BLaER1 treated with 17β-estradiol and CSF1 and Interleukin-3, amounts not matched to agents 10 nM and 100 nM (cell line): ENCODE measurements around the gene PIMREG.

Experiments used
- H3K27ac ChIP-seq, 11 experiments: shearing (Covaris generic); formaldehyde crosslinking; 2 replicates each; pipeline ENCODE4 v1.8.1; 2022
- H3K27me3 ChIP-seq, 11 experiments: shearing (Covaris generic); formaldehyde crosslinking; 2 replicates each; pipeline ENCODE4 v1.8.1; 2022
- H3K36me3 ChIP-seq, 11 experiments: shearing (Covaris generic); formaldehyde crosslinking; 2 replicates each; pipeline ENCODE4 v1.8.1; 2022
- H3K4me1 ChIP-seq, 10 experiments: shearing (Covaris generic); formaldehyde crosslinking; 2 replicates each; pipeline ENCODE4 v1.8.1; 2022
- H3K4me2 ChIP-seq, 11 experiments: shearing (Covaris generic); formaldehyde crosslinking; 2 replicates each; pipeline ENCODE4 v1.8.1; 2022
- H3K4me3 ChIP-seq, 10 experiments: shearing (Covaris generic); formaldehyde crosslinking; 2 replicates each; pipeline ENCODE4 v1.8.1; 2022
- H3K9ac ChIP-seq, 11 experiments: shearing (Covaris generic); formaldehyde crosslinking; 2 replicates each; pipeline ENCODE4 v1.8.1; 2022
- H3K9me3 ChIP-seq, 11 experiments: shearing (Covaris generic); formaldehyde crosslinking; replicated peaks in 1 of 11; 2 replicates each; pipeline ENCODE4 v1.8.1; 2022
- H4K20me1 ChIP-seq, 11 experiments: shearing (Covaris generic); formaldehyde crosslinking; 2 replicates each; pipeline ENCODE4 v1.8.1; 2022
- Cebpa-rat ChIP-seq, 11 experiments: shearing (Covaris generic); IDR thresholded peaks; 2 replicates each; pipeline ENCODE4 v1.8.1; 2022

Gene PIMREG

DNA sequence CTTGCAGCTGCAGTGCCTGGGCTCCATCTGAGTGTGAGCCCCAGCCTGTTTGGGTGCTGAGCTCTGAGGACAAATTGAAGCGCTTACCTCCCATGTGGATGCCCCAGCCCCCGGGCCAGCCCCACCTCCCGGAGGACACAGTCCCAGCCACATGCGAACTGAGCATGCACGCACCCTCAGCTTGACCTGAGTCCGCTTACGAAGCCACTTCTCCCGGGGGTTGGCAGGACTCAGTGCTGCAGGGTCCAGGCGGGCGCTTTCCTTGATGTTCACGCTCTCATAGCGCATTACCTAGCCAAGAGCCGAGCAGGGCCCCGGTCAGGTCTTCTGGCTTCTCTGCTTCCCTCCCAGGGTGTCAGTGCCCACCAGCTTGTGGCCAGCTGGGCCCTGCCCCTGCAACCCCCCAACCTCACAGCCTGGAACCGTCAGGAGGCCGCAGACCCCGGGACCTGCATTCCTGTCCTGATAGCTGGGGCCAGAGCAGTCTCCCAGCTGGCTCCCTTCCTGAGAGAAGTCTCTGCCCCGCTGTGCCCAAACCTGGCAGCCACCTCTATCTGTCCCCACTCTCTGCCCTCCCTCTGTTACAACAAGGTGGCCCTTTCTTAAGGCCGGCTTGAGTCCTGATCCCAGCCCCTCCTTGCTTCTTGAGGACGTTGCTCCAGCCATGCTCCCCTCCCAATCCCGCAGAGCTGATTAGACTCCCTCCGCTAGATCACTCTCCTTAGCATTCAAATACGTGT lies 24.0 kb downstream of the PIMREG start:
- no peak overlapping the region for H3K4me3 ChIP-seq
- H3K9me3 ChIP-seq: peaks cover 0 to 4% (median 0%) of the 10 kb centered on the region in 11 experiments; a peak in 2 of 22 replicates
- H3K4me1 ChIP-seq: peaks cover 17 to 37% (median 26%) of the 10 kb centered on the region in 10 experiments
- no peak overlapping the region for H3K4me2 ChIP-seq
- H3K9ac ChIP-seq: no peak overlapping the region
- no peaks in the 10 kb centered on the region for H3K27me3 ChIP-seq
- H4K20me1 ChIP-seq: peaks cover 0 to 9% (median 0%) of the 10 kb centered on the region in 11 experiments; a peak in 1 of 22 replicates
- H3K27ac ChIP-seq: no peak overlapping the region
- no peak for TF ChIP-seq Cebpa-rat (IDR thresholded peaks at IDR 0.05)
- no peaks in the 10 kb centered on the region for H3K36me3 ChIP-seq

DNA sequence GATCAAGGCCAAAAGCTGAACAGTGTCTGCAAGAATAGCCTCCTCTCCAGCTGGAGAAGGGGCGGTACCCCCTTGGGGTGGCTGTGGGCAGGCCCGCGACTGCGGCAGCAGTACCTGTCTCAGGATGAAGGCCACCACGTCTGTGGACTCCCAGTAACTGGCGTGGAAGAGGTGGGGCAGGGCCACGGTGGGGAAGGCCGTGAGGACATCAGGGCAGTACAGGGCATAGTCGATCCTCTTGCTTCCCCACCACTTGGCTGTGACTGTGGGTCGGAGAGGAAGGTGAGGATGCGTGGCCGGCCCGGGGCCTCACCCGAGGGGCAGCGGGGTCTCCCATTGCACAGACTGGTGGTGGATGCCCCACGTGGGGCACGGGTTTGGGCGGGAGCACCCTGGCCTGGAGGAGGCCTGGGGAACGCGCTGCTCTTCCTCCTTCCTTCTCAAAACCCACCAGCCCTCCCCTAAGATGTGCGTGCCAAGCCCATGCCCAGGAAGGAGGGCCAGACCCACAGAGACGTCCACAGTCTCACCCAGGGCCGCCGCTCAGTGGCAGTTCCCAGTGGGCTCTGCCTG lies 26.0 kb downstream of the PIMREG start:
- Histone ChIP-seq H3K9ac (no peak overlapping the region), H4K20me1 (peaks cover 0 to 9% (median 0%) of the 10 kb centered on the region in 11 experiments; a peak in 1 of 22 replicates), H3K27ac (peak overlapping the region in 2 of 11 experiments; percentile 17 to 42; a peak in 1 of 22 replicates), H3K36me3 (no peaks in the 10 kb centered on the region), H3K4me1 (peaks cover 12 to 30% (median 21%) of the 10 kb centered on the region in 10 experiments), H3K4me3 (no peak overlapping the region), H3K4me2 (peak overlapping the region in 1 of 11 experiments; percentile 58; a peak in 1 of 22 replicates), H3K27me3 (no peaks in the 10 kb centered on the region), H3K9me3 (peaks cover 0 to 4% (median 0%) of the 10 kb centered on the region in 11 experiments; a peak in 2 of 22 replicates)
- TF ChIP-seq Cebpa-rat (IDR thresholded peaks at IDR 0.05): no peak

DNA sequence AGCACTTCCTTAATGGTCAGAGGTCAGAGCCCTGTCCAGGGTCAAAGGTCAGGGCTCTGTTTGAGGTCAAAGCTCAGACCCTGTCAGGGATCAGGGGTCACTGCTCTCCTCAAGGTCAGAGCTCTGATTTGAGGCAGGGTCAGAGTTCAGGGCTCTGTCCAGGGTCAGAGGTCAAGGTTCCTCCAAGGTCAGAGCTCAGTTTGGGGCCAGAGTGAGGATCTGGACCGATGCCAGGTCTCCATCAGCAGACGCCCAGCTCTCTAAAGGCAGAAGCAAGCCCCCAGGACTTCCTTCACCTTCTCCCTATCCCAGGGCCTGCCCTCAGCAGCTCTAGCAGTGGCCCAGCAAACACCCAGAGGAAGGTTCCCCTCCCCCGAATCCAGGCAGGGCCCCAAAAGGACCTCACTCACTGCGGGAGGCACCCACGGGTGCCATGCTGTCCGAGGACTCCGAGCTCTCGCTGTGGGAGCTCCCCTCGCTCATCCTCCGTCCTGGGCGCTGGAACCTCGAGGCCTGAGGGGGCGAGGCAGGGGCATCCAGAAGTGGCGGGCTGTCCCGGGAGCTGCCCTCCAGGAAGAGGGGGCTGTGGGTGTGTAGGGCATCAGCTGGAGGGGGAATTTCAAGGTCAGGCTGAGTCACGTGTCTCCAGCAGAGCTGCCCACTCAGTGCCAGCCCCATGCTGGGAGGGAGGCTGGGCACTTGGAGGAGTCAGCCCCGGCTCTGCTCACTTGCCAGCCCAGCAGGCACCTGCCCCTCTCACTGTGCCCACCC lies 26.7 kb downstream of the PIMREG start:
- H3K4me1 ChIP-seq: peaks cover 12 to 30% (median 21%) of the 10 kb centered on the region in 10 experiments
- 0 out of 22 replicates have a peak overlapping the region, but pooled peaks of 2 of the 11 experiments have one; percentile 11 to 16 for H3K9ac ChIP-seq
- no peaks in the 10 kb centered on the region for H3K27me3 ChIP-seq
- no peak overlapping the region for H3K4me3 ChIP-seq
- no peak for TF ChIP-seq Cebpa-rat (IDR thresholded peaks at IDR 0.05)
- peaks cover 0 to 4% (median 0%) of the 10 kb centered on the region in 11 experiments; a peak in 2 of 22 replicates for H3K9me3 ChIP-seq
- H3K4me2 ChIP-seq: peak overlapping the region; percentile 15 to 69 (median 56)
- H3K27ac ChIP-seq: peak overlapping the region in 3 of 11 experiments; percentile 17 to 42 (median 35); a peak in 1 of 22 replicates
- H3K36me3 ChIP-seq: no peaks in the 10 kb centered on the region
- H4K20me1 ChIP-seq: peaks cover 0 to 9% (median 0%) of the 10 kb centered on the region in 11 experiments; a peak in 1 of 22 replicates

DNA sequence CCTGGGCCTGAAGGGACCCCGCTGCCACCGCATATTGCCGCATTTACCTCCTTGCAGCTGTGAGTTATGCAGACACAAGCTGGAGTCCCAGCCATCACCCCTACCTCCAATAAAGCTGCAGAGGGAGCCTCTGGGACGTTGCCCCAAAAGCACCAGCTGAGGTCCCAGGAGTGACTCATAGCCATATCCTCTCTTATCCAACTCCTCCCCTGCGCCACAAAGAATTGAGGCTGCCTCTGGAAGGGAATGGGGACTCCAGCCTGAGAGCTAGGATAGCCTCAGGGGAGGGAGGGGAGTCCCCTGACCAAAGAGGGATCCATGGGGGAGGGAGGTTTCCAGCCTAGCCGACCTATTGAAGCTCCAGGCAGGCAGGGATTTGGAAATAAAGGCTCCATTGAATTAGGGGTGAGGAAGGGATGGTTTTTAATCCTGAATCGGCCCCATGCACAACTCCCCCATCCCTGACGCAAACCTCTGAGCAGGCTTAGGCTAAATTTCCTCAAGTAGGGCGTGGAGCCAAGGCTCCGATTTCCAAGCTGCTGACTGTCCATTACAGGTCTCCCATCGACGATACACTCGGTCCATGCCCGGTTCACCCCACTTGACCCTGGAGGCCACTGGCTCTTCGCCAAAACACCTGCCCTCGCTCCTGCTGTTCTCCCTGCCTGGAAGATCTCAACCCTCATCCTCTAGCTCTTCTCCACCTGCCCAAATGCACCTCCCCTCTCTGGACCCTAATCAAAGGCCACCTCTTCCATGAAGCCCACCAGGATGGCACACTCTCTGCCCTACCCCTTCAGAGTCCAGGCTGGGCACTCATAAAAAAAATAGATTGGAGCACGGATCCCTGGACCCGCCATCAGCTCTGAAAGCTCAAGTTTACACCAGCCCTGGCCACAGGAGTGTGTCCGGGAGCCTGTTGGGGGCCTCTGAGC lies 27.5 kb downstream of the PIMREG start:
- H3K27ac ChIP-seq: peak overlapping the region in 1 of 11 experiments; percentile 42; a peak in 1 of 22 replicates
- no peak overlapping the region for H3K4me3 ChIP-seq
- TF ChIP-seq Cebpa-rat (IDR thresholded peaks at IDR 0.05): no peak
- peak overlapping the region in 2 of 11 experiments; percentile 11 to 16; a peak in 1 of 22 replicates for H3K9ac ChIP-seq
- peaks cover 12 to 34% (median 21%) of the 10 kb centered on the region in 10 experiments for H3K4me1 ChIP-seq
- no peaks in the 10 kb centered on the region for H3K36me3 ChIP-seq
- no peaks in the 10 kb centered on the region for H3K27me3 ChIP-seq
- peaks cover 0 to 4% (median 0%) of the 10 kb centered on the region in 11 experiments; a peak in 2 of 22 replicates for H3K9me3 ChIP-seq
- H4K20me1 ChIP-seq: peaks cover 0 to 9% (median 0%) of the 10 kb centered on the region in 11 experiments; a peak in 1 of 22 replicates
- H3K4me2 ChIP-seq: peak overlapping the region; percentile 15 to 69 (median 56)

DNA sequence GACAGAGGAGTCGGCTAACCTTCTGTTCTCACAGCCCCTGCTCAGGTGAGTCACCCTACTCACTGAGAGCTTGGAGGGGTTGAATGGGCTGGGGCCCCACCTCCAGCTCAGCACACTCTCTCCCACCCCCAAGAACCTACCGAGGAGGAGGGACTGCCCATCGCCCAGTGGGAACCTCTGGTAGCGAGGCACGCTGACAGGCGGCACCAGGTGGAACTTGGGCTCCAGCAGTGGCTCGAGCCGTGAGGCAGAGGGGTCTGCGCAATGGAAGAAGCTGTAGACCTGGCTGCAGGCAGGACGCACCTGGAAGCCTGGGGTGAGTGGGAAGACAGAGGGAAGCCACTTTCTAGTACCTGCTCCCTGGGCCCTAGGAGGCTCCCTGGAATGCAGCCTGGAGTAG lies 28.3 kb downstream of the PIMREG start:
- H4K20me1 ChIP-seq: peaks cover 0 to 9% (median 0%) of the 10 kb centered on the region in 11 experiments; a peak in 1 of 22 replicates
- H3K4me3 ChIP-seq: no peak overlapping the region
- peaks cover 0 to 2% (median 0%) of the 10 kb centered on the region in 11 experiments; a peak in 1 of 22 replicates for H3K9me3 ChIP-seq
- H3K27me3 ChIP-seq: no peaks in the 10 kb centered on the region
- TF ChIP-seq Cebpa-rat (IDR thresholded peaks at IDR 0.05): no peak
- H3K4me2 ChIP-seq: peak overlapping the region in 6 of 11 experiments; percentile 0 to 69 (median 60); a peak in 6 of 22 replicates
- H3K9ac ChIP-seq: peak overlapping the region in 1 of 11 experiments; percentile 12; a peak in 1 of 22 replicates
- no peak overlapping the region for H3K27ac ChIP-seq
- peaks cover 12 to 39% (median 26%) of the 10 kb centered on the region in 10 experiments for H3K4me1 ChIP-seq
- H3K36me3 ChIP-seq: no peaks in the 10 kb centered on the region

DNA sequence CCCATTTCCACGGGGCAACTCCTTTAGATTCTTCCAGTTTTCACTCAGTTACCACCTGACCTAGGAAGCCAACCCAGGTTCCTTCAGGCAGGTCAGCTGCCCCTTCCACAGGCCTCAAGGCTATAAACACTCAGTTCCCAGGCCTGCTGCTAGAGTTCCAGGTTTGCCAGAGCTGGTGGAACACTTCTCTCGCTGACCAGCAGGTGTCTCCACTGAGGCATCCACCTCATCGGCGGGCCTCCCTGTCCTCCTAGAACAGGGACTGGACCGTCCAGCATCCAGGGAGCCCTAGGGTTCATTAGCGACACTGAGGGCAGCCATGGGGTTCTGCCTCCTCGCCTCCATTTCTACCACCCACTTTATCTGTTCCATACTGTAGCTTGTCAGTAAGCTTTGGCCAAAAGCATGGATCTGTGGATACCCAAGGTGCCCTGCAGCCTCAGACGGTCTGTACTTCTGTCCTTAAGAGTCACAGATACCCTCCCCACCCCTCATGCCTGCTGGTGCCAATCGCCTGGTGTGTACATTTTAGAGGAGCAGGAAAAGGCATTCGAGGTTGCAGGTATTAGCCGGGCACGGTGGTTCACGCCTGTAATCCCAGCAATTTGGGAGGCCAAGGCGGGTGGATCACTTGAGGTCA lies 29.0 kb downstream of the PIMREG start:
- no peak overlapping the region for H3K9ac ChIP-seq
- TF ChIP-seq Cebpa-rat (IDR thresholded peaks at IDR 0.05): no peak
- H3K9me3 ChIP-seq: no peaks in the 10 kb centered on the region
- H3K27me3 ChIP-seq: no peaks in the 10 kb centered on the region
- no peak overlapping the region for H3K4me3 ChIP-seq
- H3K36me3 ChIP-seq: no peaks in the 10 kb centered on the region
- H4K20me1 ChIP-seq: peaks cover 0 to 9% (median 0%) of the 10 kb centered on the region in 11 experiments; a peak in 1 of 22 replicates
- no peak overlapping the region for H3K27ac ChIP-seq
- peaks cover 12 to 39% (median 26%) of the 10 kb centered on the region in 10 experiments for H3K4me1 ChIP-seq
- H3K4me2 ChIP-seq: 0 out of 22 replicates have a peak overlapping the region, but pooled peaks of 2 of the 11 experiments have one; percentile 15 to 17

DNA sequence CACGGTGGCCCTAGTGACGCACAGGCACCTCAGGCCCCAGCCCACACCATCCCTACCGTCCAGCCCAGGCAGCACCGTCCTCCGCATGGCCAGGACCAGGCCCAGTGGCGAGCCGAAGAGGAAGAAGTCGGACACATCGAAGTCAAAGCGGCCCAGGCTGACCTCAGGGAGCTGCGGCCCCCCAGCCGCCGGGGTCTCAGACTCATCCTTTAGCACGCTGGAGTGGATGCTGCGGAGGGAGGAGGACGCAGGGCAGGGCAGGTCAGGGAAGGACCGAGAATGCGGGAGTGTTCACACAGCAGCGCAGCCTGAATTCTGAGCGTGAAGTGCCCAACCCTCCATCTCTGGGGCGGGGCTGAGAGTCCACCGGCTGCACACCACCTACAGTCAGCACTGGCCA lies 30.1 kb downstream of the PIMREG start:
- Histone ChIP-seq H4K20me1 (peaks cover 0 to 9% (median 0%) of the 10 kb centered on the region in 11 experiments; a peak in 2 of 22 replicates), H3K27me3 (no peaks in the 10 kb centered on the region), H3K4me2 (no peak overlapping the region), H3K4me3 (no peak overlapping the region), H3K9me3 (no peaks in the 10 kb centered on the region), H3K36me3 (no peaks in the 10 kb centered on the region), H3K27ac (no peak overlapping the region), H3K9ac (no peak overlapping the region), H3K4me1 (peaks cover 12 to 39% (median 26%) of the 10 kb centered on the region in 10 experiments)
- TF ChIP-seq Cebpa-rat (IDR thresholded peaks at IDR 0.05): no peak
